GM19025 (cell line): ENCODE results near the gene MTMR1.

ENCODE experiments used
- ATAC-seq: cut with Tn5 transposase; IDR thresholded peaks from one replicate; pipeline ENCODE4 v1.9.1; 2021; ENCODE audit warnings: mild to moderate bottlenecking, low read depth, moderate library complexity; ENCODE audit not compliant: unreplicated experiment

MTMR1 gene

DNA sequence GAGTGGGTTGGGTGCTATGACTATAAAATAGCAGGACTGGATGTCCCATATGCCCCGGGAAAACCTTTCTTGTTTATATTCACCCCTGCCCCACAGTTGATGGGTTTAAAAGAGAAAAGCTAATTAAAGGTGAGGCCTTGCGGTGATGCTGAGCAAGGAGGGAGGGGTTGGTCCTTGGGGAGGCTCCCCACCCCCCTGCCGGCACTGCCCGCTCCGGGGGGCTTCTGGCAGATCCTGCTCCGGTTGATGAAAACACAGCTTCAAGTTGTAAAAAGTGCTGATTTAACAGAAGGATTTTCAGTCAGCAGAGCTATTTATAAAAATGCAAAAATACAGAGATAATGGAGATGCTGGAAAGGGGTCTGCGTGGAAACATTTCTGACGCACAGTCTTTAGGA, 68.6 kb downstream of the MTMR1 start:
- ATAC-seq = no peak

DNA sequence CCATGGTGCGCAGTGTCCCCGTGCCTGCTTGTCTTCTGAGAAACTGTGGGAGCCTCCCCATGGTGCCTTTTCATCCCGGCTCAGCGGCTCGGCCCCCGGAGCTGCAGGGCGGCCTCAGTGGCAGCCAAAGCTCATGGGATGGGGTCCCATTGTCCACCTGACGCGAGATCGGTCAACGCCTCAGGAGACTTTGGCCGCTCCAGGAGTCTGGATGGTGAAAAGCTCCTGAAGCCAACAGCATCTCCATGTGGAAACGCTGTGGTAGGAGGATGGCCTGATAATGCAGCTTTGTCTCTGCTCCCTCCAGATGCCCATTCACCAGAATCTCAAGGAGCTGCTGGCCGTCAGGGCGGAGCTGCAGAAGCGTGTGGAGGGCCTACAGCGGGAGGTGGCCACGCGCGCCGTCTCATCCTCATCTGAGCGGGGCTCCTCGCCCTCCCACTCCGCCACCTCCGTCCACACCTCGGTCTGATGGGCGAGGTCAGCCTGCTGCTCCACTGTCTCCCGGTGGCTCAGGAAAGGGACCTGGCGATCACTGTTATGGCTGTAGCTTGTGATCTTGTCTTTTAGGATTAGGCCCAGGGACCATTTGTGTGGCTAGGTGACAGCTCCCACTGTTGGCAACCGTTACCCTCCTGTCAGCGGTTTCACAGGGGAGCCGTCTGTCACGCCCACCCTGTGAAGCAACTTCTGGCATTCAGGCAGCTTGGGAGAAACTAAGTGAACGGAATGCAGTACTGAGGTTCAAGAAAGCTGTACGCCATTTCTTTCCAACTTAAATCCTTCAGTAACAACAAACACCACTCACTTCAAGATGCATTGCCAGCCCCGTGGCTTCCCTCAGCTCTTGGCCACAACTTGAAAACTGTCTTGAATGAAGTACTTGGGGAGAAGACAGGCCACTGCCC, 69.3 kb downstream of the MTMR1 start:
- ATAC-seq = no peak

DNA sequence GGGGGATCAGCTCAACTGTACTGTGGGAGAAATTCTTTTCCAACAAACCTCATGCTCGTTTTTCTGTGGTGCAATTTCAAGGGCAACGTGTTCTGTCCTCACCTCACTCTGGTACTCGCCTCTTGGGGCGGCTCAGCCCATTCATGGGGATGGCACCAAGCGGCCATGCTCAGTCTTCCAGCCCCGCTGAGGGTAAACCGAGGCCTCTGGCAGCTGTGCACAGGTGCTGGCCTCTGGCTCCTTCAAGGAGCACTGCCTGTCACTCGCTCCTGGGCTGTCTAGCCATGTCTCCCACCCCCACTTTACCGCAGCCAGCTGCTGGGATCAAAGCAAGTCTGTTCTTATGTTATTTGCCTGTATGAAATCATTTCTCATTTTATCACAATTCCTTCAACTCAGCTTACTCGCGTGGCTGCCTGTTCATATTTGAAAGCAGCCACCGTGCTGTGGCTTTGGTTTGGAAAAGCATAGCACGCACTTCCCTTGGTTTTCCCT, 70.2 kb downstream of the MTMR1 start:
- ATAC-seq = no peak

DNA sequence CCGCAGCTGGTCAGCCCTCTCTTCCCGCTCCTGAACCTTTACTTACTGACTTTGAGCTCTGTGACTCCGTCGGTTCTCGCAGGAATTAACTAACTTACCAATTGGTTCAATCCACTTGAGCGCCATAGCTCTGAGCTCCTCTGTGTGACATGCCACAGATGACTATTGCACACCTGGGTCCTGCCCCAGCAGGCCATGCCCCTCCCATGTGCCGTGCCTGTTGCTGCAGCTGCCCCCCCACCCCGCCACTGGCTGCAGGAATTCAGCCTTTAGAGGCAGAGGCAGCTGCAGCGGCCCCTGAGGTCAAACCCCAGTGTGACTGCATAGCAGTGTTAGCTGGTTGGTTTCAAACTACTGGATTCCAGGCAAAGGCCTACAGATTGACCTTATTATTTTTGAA, 70.6 kb downstream of the MTMR1 start:
- no peak for ATAC-seq

- ATAC-seq = no peak
Observed at GRCh38 chrX:150765237-150765636, 72.0 kb downstream of the MTMR1 start.

GRCh38 chrX:150765782-150766350, 72.7 kb downstream of the MTMR1 start:
- ATAC-seq = no peak

- no peak for ATAC-seq
Observed at GRCh38 chrX:150766351-150767044, 73.3 kb downstream of the MTMR1 start.

DNA sequence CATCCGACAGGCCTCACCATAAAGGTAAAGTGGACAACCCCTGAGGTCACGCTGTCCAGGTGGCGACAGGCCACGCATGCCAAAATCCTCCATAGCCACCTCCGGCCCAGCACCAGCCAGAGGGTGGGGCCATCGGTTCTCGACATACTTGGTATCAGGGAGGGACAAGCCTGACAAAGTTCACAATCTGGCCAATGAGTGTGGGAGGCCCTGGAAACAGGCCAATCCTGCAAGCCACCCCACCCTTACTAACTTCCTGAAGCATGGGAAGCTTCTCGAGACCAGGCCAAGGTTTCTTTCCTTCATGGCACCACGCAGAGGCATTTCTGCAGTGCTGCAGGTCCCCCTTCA, 73.8 kb downstream of the MTMR1 start:
- no peak for ATAC-seq

DNA sequence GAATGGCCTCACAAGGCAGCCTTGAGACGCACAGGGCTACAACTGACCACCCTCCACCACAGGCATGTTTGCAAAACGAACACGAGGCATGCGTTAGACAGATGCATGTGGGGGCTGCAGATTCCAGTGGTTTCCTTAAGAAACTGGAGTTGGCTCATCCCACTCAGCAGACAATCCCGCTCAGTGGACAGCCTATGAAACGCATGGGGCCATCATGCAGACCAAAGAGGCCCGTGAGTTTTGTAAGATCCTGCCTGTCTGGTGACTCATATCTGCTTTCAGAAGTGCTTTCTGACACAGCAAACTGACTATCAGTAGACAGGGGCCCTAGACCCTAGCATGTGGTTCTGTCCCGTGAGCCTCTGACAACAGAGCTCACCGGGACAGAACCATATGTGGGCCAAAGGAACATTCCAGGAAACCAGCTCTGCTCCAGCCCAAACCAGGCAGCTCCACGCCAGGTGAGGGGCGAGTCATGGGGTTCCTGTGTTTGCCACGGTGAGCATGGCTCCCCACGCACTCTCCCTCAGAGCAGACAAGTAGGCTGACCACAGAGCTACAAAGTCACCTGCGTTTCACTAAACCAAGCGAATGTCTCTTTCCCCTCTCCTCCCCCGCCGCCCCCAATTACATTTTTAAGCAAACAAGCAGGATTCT, 74.4 kb downstream of the MTMR1 start:
- no peak for ATAC-seq

DNA sequence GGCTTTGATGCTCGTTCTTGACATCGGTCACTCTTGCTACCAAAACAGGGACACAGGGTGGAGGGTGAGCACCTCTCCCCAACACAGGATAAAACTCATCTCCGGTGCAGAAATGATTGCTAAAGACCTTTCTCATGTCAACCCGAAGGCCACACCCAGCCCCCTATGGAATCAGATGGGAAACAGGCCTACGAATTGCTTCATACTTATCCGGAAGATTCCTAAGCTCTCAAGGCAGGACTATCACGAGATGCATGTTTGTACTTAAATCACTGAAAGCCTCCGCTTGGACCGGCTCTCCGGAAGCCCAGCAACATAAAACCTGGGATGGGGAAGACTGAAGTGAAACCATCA, 74.9 kb downstream of the MTMR1 start:
- no peak for ATAC-seq

- ATAC-seq = no peak
Observed at GRCh38 chrX:150768580-150769190, 75.5 kb downstream of the MTMR1 start.

- no peak for ATAC-seq
Observed at GRCh38 chrX:150769408-150769807, 76.2 kb downstream of the MTMR1 start.

GRCh38 chrX:150770623-150771022, 77.4 kb downstream of the MTMR1 start:
- ATAC-seq = no peak

DNA sequence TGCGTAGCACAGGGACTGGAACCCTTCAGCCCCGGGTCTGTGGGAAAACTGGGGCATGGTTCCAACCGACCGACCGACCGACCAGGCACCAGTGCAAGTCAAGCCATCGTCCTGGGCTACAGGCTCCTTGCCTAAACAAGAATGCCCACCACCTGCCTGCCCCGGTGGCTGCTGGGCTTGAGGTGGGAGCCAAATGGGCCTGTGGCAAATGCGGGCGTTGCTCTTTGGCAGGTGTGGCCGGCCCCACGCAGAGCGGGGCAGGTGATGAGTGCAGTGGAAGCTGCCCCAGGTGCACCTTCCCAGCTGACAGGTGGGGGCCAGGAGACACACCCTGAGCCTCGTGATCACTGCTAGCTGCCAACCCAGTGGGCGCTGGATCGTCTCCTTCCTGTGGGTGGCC, 77.9 kb downstream of the MTMR1 start:
- no peak for ATAC-seq

GRCh38 chrX:150772150-150772970, 79.2 kb downstream of the MTMR1 start:
- peak; percentile 88 for ATAC-seq

DNA sequence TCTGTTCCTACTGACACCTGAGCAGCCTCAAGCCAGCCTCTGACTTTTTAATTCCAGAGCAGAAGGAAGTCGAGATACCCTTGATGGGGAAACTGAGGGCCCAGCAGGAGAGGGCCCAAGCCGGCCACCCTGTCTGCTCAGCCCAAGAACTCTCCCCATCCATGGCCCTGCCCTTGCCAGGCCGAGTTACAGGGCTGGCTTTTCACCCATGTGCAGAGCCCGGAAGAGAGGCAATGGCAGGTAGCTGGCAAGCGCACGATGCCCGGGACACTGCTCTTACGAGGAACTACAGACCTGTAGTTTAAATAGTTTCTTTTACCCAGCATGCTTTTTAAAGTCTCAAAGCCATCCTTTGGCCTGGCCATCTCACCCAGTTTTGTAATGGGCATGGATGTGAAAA, 79.9 kb downstream of the MTMR1 start:
- no peak for ATAC-seq

DNA sequence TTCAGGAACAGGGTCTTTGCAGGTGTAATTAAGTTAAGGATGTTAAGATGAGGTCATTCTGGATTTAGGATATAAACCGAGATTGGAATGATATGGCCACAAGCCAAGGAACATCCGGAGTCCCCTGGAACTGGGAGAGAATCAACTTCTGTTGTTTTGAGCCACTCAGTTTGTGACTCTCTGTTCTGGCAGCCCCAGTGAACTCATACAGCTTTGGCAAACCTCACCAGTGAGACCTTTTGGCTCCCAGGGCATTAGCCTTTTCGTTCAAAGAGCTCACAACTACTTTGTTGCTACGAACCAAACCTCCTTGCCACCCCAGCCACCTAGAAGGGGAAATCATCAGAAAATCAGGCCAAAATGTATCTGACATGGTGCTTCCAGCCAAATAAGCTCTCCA, 80.4 kb downstream of the MTMR1 start:
- ATAC-seq = no peak

GRCh38 chrX:150774798-150775568, 81.8 kb downstream of the MTMR1 start:
- ATAC-seq = no peak
